HTERT RPE-1 (cell line): ENCODE results near the gene NAT9.

Experiments
- in situ Hi-C: fragments of 300-500 bp; cut with MboI; formaldehyde crosslinking; loops from 4 replicates; pipeline ENCODE4 v1.14.3; 2020; ENCODE audit warnings: low sequenced_read_pairs

Gene NAT9

DNA sequence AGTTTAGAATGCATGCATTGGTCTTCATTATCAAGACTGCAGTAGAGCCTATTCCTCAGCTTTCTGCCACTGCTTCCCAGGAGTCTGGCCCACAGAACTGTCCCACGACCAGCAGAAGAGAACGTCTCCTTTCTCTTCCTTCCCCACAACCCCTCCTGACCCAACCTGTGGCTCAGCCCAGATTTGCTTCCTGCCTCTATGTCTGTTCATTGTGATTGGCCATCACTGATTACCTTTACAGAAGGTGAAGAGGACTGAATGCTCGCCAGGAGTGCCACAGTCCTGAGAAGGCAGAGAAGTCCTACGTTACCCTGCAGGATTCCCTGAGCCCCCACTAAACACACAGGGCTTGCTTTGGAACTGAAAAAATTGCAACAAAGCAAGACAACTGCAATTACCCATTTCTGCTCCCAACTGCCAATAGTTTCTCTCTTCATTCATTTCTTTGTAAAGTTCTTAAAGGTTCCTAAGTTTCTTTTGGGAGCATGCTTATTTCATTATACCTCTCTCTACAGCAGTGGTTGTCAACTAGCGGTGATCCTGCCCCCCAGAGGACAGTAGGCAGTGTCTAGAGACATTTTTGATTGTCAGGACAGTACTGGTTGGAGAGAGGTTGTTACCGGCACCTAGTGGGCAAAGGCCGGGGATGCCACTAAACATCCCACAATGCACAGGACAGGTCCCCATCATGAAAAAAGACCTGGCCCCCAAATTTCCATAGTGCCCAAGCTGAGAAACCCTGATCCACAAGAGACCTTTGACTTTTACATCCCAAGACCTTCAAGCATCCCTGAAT lies 4.5 kb upstream of the NAT9 start:
- in situ Hi-C loops = no loop called here

DNA sequence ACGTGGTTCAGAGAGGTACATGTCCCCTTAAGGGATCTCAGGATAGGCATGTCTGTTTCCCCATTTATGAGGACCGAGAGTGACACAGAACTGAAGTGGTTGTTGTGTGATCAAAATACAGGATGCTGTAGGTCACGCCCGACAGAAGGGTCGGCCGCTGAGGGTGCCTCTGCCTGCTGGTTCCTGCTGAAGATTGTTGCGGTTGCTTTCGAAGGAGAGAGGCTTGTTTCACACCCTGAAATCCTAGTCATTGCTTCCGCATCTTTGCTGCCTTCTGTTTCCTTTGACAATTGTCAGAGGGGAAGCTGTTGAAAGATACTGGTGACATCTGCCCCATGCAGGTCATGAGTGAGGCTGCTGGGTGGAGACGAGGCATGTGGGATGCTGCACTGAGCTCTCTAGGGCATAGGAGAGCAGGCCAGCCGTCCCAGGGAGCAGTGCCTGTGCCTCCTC lies 3.8 kb upstream of the NAT9 start:
- in situ Hi-C loops = no loop called here

DNA sequence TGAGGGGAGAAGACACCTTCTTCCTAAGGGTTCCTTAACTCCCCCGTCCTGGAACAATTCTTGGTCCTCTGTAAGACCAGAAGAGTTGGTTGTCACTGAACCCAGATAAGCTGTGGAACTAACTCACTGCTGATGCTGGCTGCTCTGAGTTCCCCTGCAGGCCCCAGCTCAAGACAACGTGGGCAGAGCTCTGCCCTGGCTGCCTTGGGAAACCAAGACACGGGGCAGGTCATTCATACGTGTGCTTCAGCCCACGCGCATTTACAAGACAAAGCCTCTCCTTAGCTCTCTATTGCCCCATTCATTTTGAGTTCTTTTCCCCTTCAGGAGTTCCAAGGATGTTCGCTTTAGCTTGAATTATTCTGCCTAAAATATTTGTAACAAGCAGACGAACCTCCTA lies 3.4 kb upstream of the NAT9 start:
- in situ Hi-C loops = no loop called here

DNA sequence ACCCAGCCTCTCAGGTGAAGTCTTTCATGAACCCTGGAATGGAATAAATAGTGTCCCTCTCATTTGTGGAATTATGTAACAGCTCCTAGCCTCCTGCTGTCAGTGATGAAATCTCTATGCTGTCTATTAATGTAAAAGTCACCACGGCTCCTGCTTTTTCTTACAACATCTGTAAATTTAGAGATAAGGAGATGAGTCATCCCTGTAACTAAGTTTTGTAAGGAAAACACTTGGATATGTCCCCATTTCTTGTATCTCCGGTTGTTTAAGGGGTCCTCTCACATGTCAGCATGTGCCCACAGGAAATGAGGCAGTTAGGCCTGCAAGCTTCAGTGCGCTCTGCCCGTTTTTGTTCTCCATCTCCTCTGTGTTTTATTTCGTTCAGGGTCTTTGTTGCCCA lies 2.8 kb upstream of the NAT9 start:
- in situ Hi-C loops = no loop called here

DNA sequence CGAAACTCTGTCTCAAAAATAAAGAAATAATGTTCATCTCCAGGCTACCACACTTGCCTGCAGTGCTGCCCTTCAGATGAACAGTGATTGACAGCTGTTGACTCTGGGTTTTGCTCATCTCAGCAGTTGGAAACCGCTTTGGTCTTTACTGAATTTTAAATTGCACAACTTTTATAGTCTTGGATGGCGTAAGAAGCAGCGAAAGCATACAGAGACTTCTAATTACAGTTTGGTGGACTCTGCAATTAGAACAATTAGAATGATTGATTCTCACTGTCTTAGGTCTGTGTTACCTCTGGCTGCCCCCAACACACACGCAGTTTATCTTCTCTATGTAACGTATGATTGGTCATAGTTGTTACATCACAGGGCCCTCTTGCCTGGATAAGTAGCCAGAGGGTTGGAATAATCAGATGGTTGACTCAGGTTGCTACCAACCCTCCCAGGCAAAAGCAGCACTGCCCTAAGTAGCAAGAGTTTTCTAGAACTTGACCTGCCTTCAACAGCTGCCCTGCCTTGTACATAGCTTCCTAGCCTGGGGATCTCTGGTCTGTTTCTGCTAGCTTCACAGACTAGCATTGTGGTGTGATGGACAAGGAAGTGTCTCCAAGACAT lies 1.9 kb upstream of the NAT9 start:
- in situ Hi-C loops = no loop called here

- in situ Hi-C loops = no loop called here
Measured at GRCh38 chr17:74776990-74777389, 845 bp upstream of the NAT9 start.

DNA sequence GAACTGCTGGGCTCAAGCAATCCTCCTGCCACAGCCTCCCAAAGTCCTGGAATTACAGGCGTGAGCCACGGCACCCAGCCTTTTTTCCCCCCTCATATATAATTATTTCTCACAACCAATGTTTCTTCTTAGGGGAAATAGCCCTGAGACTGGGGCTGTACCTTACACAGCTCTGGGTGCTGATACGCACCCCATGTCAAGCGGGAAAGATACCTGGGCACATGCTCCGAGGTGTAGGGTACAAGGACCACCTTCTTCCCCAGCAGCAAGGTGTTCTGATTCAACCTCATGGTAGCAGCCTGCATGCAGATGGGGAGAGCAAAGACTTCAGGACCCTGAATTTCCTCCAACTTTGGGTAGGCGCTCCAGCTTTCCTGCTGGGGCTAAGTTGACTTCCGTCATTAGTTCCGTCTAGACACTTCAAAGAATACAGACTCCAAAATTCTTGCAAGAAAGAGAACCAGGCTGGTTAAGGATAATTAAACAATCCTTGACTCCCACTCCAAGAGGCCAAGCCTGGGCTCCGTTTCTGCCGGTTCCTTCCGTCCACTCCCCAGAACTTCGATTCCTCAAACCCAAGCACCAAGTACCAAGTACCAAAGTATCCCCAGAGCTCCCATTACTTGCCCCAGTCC lies 619 bp downstream of the NAT9 start:
- in situ Hi-C loops = no loop called here

GRCh38 chr17:74773871-74774286 lies 2.3 kb downstream of the NAT9 start:
- in situ Hi-C loops = no loop called here

DNA sequence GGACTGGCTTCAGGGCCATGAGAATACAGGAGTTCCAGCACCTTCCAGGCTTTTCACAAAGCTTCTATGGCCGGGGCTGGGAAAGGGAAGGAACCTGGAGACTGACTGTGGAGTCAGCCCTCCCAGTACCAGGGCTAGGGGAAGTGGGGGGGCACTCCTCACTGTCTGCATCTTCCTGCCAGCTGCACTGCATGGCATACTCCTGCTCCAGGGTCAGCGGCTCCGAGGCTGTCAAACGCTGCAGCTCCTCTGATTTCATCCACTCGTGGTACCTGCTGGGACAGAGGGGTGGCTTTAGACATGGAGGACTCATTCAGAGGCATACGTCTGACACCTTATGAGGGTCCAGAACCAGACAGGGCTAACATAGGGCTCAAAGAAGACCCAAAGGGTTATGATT lies 2.7 kb downstream of the NAT9 start:
- in situ Hi-C loops = no loop called here

DNA sequence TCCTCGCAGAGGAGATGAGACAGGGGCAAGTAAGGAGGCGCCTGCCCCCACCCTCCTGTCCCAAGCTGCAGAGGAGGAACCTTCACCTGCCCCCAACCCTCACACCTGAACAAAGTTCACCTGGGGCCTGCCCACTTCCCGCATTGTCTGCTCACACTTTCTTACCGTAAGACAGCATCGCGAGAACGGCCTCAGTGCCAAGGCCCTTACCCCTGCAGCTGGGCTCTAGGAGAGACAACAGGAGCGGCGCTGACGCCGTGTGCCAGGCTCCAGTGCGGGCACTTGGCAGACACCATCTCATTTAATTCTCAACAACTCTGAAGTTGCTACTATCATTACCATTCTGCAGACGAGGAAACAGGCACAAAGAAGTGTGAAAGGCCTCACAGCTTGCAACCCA lies 4.1 kb downstream of the NAT9 start:
- in situ Hi-C loops = no loop called here

GRCh38 chr17:74771319-74771914 lies 4.7 kb downstream of the NAT9 start:
- in situ Hi-C loops = no loop called here

GRCh38 chr17:74770498-74771318 lies 5.4 kb downstream of the NAT9 start:
- in situ Hi-C loops = no loop called here

GRCh38 chr17:74769856-74770497 lies 6.2 kb downstream of the NAT9 start:
- in situ Hi-C loops = no loop called here

DNA sequence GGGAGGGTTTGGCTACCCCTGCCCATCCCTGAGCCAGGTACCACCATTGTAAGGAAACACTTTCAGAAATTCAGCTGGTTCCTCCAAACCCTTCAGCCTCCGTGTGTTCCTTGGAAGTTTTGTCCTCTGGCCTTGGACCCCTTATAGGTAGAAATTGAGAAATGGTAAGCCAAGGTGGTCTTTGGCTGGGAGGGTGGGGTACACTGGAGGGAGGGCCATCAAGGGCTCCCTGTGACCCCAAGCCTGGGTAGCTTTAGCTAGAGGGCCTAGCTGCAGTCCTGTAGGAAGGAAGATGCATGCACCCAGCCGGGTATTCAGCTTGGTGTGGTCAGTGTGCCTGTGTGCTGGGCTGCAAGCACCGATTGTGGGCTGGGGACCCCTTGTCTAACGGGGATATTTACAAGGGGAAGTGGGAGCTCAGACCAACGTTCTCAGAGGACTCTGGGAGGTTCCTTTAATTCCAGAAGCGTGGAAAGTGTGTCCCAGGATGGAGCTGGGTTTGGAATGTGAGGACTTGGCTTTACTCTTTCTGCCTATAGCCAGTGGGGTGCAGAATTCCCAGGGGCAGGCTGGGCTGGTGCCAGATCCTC lies 6.8 kb downstream of the NAT9 start:
- in situ Hi-C loops = no loop called here

DNA sequence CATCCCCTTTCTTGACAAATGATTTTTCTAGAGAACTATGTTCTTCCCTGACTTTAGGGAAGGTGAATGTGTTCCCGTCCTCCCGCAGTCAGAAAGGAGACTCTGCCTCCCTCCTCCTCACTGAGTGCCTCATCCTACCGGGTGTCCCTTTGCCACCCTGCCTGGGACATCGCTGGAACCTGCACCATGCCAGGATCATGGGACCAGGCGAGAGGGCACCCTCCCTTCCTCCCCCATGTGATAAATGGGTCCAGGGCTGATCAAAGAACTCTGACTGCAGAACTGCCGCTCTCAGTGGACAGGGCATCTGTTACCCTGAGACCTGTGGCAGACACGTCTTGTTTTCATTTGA lies 7.4 kb downstream of the NAT9 start:
- in situ Hi-C loops = no loop called here

- in situ Hi-C loops = no loop called here
Measured at GRCh38 chr17:74768069-74768762, 7.9 kb downstream of the NAT9 start.

DNA sequence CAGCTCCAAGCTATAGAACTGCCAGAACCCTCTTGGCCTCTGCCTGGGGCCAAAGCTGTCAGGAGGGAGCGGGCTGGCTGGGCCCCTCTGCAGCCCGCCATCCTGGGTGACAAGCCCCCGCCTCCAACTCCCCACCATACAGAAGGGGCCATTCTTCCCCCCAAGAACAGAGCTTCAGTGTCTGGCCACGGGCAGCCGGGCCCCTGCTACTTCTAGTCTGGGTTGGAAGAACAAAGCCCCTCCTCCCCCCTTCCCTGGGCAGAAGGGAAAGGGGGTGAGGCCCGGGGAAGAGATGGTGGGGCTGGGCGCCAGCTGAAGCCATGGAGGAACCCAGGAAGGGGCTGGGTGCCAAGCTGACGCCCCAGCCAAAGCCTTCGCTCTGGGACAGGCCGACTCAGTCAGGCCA lies 9.0 kb downstream of the NAT9 start:
- in situ Hi-C loops = no loop called here

DNA sequence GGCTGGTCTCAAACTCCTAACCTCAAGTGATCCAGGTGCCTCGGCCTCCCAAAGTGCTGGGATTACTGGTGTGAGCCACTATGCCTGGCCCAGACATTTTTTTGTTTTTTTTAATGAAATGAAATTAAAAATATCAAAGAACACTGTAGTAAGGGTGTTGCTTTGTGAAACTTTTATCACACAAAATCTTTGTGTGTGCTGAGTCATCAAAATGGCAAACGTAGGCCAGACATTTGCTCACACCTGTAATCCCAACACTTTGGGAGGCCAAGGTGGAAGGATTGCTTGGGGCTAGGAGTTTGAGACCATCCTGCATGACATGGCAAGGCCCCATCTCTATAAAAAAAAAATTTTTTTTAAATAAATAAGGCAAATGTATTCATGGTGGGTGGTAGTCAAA lies 9.7 kb downstream of the NAT9 start:
- in situ Hi-C loops = no loop called here

GRCh38 chr17:74764751-74765286 lies 11.3 kb downstream of the NAT9 start:
- in situ Hi-C loops = no loop called here
